ENCODE results near the gene FHIT.

- TF ChIP-seq POLR2A (IDR thresholded peaks at IDR 0.05), result no peak
- no peak for TF ChIP-seq CTCF (IDR thresholded peaks at IDR 0.05)
These were observed 492.4 kb downstream of the FHIT start for GRCh38 chr3:60758831-60759230.
